HG02678 (cell line): ENCODE measurements around the gene CSNK1G2.
"Not testable (repeated sequence)": the region's sequence is repeated elsewhere in the genome, so short reads cannot be mapped to it uniquely, and the experiment has no call there.

ENCODE experiments used
- ATAC-seq: cut with Tn5 transposase; IDR thresholded peaks from one replicate; pipeline ENCODE4 v1.9.1; 2021; ENCODE audit warnings: mild to moderate bottlenecking, moderate library complexity; ENCODE audit not compliant: unreplicated experiment

CSNK1G2 gene

GRCh38 chr19:1986357-1987162 lies 45.6 kb downstream of the CSNK1G2 start:
- no peak for ATAC-seq

- no peak for ATAC-seq
These were observed 46.5 kb downstream of the CSNK1G2 start for GRCh38 chr19:1987197-1988187.

GRCh38 chr19:1988464-1988863 lies 47.5 kb downstream of the CSNK1G2 start:
- ATAC-seq: not testable (repeated sequence)

- ATAC-seq: no peak
These were observed 48.7 kb downstream of the CSNK1G2 start for GRCh38 chr19:1989513-1990229.

- no peak for ATAC-seq
These were observed 49.5 kb downstream of the CSNK1G2 start for GRCh38 chr19:1990230-1991017.

GRCh38 chr19:1991018-1991913 lies 50.3 kb downstream of the CSNK1G2 start:
- ATAC-seq: no peak

- no peak for ATAC-seq
These were observed 51.8 kb downstream of the CSNK1G2 start for GRCh38 chr19:1992759-1993260.

- ATAC-seq: no peak
These were observed 56.6 kb downstream of the CSNK1G2 start for GRCh38 chr19:1997353-1998233.

- no peak for ATAC-seq
These were observed 58.0 kb downstream of the CSNK1G2 start for GRCh38 chr19:1998712-1999708.

GRCh38 chr19:1999856-2000515 lies 59.0 kb downstream of the CSNK1G2 start:
- no peak for ATAC-seq

GRCh38 chr19:2003874-2004273 lies 62.9 kb downstream of the CSNK1G2 start:
- no peak for ATAC-seq

GRCh38 chr19:2010135-2010668 lies 69.2 kb downstream of the CSNK1G2 start:
- ATAC-seq: no peak

GRCh38 chr19:2011169-2011568 lies 70.2 kb downstream of the CSNK1G2 start:
- no peak for ATAC-seq

- no peak for ATAC-seq
These were observed 72.1 kb downstream of the CSNK1G2 start for GRCh38 chr19:2012941-2013682.

- ATAC-seq: no peak
These were observed 72.7 kb downstream of the CSNK1G2 start for GRCh38 chr19:2013683-2013961.

- ATAC-seq: no peak
These were observed 73.2 kb downstream of the CSNK1G2 start for GRCh38 chr19:2014131-2014571.
